Right cardiac atrium (tissue), 5 donors: ENCODE measurements around the gene WDR62. TPM values are rescaled to one million over a fixed set of nuclear protein-coding genes. Genes with fewer than 3 reads are reported as not detected.

Source experiments
- ATAC-seq, 2 donors: fragments of 200-7000 bp; cut with Tn5 transposase; one replicate each; pipeline versions ENCODE4 v1.8.0 to v1.9.1; 2020; ENCODE audit warnings: moderate library complexity in 2 of 2, mild to moderate bottlenecking in 1 of 2
- DNase-seq, 3 donors: peaks; one replicate each; pipeline ENCODE4 v3.0.0-alpha.2; 2020
- H3K27ac ChIP-seq: one replicate; pipeline ENCODE4 v1.5.1; 2013; ENCODE audit warnings: mild to moderate bottlenecking, low read length, control low read depth, moderate library complexity
- H3K27me3 ChIP-seq: one replicate; pipeline ENCODE4 v1.6.1; 2013; ENCODE audit not compliant: control insufficient read depth, insufficient read depth
- H3K4me1 ChIP-seq: one replicate; pipeline ENCODE4 v1.6.1; 2013; ENCODE audit warnings: low read length; ENCODE audit not compliant: control insufficient read depth, insufficient read depth
- H3K4me3 ChIP-seq: one replicate; pipeline ENCODE4 v1.5.1; 2013; ENCODE audit warnings: low read length, control low read depth
- H3K9me3 ChIP-seq: one replicate; pipeline ENCODE4 v1.6.1; 2013; ENCODE audit warnings: low read length; ENCODE audit not compliant: control insufficient read depth
- WGBS: extraction: QIAGEN DNeasy Blood & Tissue Kit; methylation state at CpG from one replicate; pipeline ENCODE4 v1.1.7; 2013; 5-methylcytosine and 5-hydroxymethylcytosine counted together
- intact Hi-C, 4 donors: fragments of 100-400 bp; cut with DNase I; formaldehyde crosslinking; loops; one replicate each; pipeline versions ENCODE4 v1.11.0 to v1.14.0; 2022 to 2023
- polyA plus RNA-seq: library from polyadenylated mRNA; stranded (reverse); fragments of 200-250 nt; gene quantifications from one replicate; pipeline ENCODE4 v1.2.3, GENCODE V29; 2013
- total RNA-seq, 4 donors: library from RNA; stranded (reverse); fragmentation: NEBNext Ultra II Directional; extraction: Animal tissue kit (Norgen Biotek cat#: 25700); gene quantifications; one replicate each; pipeline ENCODE4 v1.2.1, GENCODE V29; 2021
- donor health status: healthy with polysubstance abuse.
- donor health status: DM: no; HTN: yes; CAD: no.
- donor health status: DM: no; HTN: no; CAD: no.
- donor health status: DM: no; HTN: yes; CAD: no; lungs with severe emphysema.
- donor health status: DM: yes; HTN: yes; CAD: no.

WDR62 gene
- total and polyA plus RNA-seq, 5 donors: 2.8 to 16.3 (median 8.0) TPM

DNA sequence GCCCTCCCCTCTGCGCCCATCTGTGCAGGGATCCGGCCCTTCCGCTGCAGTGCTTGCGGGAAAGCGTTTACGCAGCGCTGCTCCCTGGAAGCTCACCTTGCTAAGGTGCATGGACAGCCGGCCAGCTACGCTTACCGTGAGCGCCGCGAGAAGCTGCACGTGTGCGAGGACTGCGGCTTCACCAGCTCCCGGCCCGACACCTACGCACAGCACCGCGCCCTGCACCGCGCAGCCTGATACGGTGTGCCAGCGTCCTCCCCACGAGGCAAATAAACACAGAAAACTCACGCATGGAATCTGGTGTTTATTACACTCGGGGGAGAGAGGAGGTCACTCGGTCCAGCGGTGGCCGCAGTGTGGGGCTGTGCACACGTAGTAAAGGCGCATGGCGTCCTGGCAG, 58.7 kb downstream of the WDR62 start:
- ATAC-seq: no peak
- Histone ChIP-seq H3K4me1 (no peaks in the 10 kb centered on the region), H3K27ac (no peak overlapping the region), H3K27me3 (no peaks in the 10 kb centered on the region), H3K9me3 (no peaks in the 10 kb centered on the region), H3K4me3 (no peak overlapping the region)
- 94% methylated on average over 34 of the region's 34 CpGs for WGBS
- peak in 1 of 3 donors; percentile 69 for DNase-seq
- intact Hi-C loops: loop anchor here in 2 of 4 donors (5.0 to 10.0 kb wide), 3 partner anchors 49 to 119 kb away; partner anchors contain the start of gene SDHAF1 (in 1 of the 2)

DNA sequence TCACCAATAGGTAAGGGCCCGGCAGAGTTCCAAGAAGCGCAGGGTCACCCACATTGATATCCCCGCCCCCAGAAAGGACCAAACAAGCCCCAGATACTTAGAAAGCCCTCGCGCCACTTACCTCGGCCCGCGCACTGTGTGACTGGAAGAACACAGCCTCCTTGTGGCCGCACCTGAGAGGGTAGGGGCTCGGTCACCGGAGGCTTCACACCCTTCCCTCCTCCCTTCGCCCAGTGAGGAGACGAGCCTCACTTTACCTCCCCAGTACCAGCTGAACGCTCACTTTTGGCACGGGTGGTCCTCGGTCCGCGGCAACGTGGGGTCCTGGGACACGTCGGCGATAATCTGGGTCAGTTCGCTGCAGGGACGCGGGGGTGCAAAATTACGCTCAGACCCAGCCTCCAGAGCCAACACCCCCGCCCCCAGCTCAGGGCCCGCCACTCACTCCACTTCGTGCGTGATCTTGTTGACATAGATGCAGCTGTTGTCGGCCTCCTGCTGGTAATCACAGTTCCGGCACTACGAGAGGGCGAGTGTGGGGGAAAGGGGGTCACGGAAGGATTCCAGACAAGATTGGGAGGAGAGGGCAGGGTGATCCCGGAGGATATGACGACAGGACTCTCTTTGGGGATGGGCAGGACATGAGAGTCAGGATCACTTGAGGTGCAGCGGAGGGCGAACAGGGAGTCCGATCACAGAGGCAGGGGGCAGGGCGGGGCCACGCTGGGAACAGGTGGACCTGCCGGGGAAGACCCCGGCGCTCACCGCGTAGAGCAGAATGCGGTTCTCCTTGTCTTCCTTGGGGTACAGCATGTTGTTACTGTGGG, 59.4 kb downstream of the WDR62 start:
- Histone ChIP-seq H3K27ac (peak overlapping the region; percentile 61), H3K27me3 (no peaks in the 10 kb centered on the region), H3K9me3 (no peaks in the 10 kb centered on the region), H3K4me3 (peak overlapping the region; percentile 62), H3K4me1 (no peaks in the 10 kb centered on the region)
- DNase-seq (peak in 1 of 3 donors; percentile 74), ATAC-seq (peak; percentile 0 to 9)
- WGBS: 11% methylated on average over 48 of the region's 48 CpGs
- intact Hi-C loops: loop anchor here in 2 of 4 donors (5.0 to 10.0 kb wide), 3 partner anchors 49 to 119 kb away; partner anchors contain the start of gene SDHAF1 (in 1 of the 2)

DNA sequence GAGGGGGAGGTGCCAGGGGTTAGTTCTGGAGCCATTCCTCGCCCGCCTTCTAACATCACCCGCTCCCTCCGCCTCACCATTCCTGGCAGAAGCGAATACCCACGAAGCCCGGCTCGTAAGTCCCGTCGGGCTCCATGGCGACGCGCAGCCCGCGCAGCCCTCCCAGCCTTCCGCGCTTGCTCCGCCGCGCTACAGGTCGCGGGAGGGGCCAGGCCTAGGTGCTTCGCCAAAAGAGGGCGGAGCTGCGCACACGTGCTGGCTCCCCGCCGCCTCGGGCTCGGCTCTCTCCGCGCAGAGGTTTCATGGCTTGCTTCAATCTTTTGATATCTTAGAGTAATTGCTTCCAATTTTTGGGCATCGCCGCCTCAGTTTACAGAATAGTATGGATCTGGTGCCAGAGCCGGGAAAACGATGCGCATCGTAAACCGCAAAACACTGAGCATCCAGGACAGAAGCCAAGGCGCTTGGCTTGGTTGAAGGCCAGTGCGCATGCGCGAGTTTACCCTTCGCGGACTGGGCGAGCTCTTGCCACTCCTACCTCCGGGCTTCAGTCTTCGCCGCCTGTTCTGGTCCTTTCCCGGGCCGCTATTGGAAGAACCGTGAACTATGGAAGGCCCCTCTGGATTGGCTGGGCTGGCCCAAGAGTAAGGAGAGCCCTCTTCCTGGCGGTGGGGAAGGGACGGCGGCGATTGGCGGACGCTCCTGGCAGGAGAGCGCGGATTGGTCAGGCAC, 60.2 kb downstream of the WDR62 start, which contains the start of gene POLR2I:
TSS of gene POLR2I (minus strand) at position 155 of the 732 bp plus-strand sequence. CDS start at position 136, 19 bp downstream.
- Histone ChIP-seq H3K9me3 (no peaks in the 10 kb centered on the region), H3K4me1 (no peaks in the 10 kb centered on the region), H3K4me3 (peak within 1 kb of the TSS; percentile 69), H3K27me3 (no peaks in the 10 kb centered on the region), H3K27ac (peak within 1 kb of the TSS; percentile 85)
- intact Hi-C loops: loop anchor here in 2 of 4 donors (5.0 to 10.0 kb wide), 3 partner anchors 50 to 120 kb away; partner anchors contain the start of gene SDHAF1 (in 1 of the 2)
- under 1% methylated on average over 60 of the region's 60 CpGs for WGBS
- DNase-seq (peak; percentile 99 to 100 (median 99)), ATAC-seq (peak; percentile 96 to 97)

DNA sequence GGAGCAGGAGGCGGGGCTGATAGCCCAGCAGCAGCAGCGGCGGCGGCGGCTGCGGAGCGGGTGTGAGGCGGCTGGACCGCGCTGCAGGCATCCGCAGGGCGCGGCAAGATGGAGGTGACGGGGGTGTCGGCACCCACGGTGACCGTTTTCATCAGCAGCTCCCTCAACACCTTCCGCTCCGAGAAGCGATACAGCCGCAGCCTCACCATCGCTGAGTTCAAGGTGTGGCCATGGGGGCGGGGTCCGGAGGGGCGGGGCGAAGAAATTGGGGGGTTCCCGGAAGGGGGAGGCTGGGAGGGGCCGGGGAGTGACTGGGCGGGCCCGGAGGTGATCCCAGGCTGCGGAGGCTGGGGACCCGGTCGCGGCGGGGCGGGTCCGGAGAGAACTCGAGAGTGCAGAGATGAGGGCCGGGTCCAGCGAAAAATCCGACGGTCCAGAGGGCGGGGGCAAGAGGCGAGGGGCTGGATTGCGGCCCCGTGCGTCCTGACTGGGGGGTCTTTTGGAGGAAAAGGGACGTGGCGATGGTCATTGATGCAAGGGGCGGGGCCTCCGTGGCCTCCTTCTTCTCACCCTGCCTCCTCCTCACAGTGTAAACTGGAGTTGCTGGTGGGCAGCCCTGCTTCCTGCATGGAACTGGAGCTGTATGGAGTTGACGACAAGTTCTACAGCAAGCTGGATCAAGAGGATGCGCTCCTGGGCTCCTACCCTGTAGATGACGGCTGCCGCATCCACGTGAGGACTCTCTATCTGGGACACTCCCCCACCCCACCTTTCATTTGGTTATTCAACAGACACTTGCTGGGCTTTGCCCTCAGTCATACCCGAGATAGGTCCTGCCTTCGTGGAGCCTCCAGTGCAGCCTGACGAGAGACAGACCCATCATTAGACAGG, 61.0 kb downstream of the WDR62 start, which contains the start of gene TBCB:
TSS of gene TBCB (plus strand) at position 16 of the 891 bp plus-strand sequence. CDS start at position 109, 93 bp downstream.
- peak; percentile 88 to 94 (median 94) for DNase-seq
- 2% methylated on average over 59 of the region's 59 CpGs for WGBS
- no peaks in the 10 kb centered on the region for H3K4me1 ChIP-seq

DNA sequence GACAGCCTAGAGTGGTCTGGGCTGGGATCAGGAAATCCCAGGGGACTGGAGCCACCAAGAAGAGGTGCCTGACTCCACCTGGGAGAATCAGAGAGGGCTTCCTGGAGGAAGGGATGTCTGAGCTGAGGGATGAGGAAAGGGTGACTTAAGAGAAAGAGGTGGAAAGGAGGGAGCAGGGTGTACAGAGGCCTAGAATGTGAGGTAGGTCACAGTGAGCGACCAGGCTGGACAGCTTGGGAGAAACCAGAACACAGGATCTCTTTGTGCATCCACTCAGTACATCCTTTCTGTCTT, 61.6 kb downstream of the WDR62 start:
- Histone ChIP-seq H3K4me3 (peak overlapping the region; percentile 69), H3K9me3 (no peaks in the 10 kb centered on the region), H3K4me1 (no peaks in the 10 kb centered on the region), H3K27me3 (no peaks in the 10 kb centered on the region), H3K27ac (no peak overlapping the region)
- ATAC-seq (no peak), DNase-seq (no peak)
- 100% methylated on average over 1 of the region's 1 CpG for WGBS
- intact Hi-C loops: loop anchor here in 2 of 4 donors (10.0 kb wide), 2 partner anchors 51 to 121 kb away; partner anchors contain the start of gene SDHAF1 (in 1 of the 2)

More for the DNA sequence above, 61.0 kb downstream of the WDR62 start, which contains the start of gene TBCB:
- peak within 1 kb of the TSS; percentile 69 for H3K4me3 ChIP-seq
- ATAC-seq: peak; percentile 74 to 79
- H3K9me3 ChIP-seq: no peaks in the 10 kb centered on the region
- intact Hi-C loops: loop anchor here in 2 of 4 donors (10.0 kb wide), 2 partner anchors 51 to 121 kb away; partner anchors contain the start of gene SDHAF1 (in 1 of the 2)
- peak within 1 kb of the TSS; percentile 85 for H3K27ac ChIP-seq
- no peaks in the 10 kb centered on the region for H3K27me3 ChIP-seq

DNA sequence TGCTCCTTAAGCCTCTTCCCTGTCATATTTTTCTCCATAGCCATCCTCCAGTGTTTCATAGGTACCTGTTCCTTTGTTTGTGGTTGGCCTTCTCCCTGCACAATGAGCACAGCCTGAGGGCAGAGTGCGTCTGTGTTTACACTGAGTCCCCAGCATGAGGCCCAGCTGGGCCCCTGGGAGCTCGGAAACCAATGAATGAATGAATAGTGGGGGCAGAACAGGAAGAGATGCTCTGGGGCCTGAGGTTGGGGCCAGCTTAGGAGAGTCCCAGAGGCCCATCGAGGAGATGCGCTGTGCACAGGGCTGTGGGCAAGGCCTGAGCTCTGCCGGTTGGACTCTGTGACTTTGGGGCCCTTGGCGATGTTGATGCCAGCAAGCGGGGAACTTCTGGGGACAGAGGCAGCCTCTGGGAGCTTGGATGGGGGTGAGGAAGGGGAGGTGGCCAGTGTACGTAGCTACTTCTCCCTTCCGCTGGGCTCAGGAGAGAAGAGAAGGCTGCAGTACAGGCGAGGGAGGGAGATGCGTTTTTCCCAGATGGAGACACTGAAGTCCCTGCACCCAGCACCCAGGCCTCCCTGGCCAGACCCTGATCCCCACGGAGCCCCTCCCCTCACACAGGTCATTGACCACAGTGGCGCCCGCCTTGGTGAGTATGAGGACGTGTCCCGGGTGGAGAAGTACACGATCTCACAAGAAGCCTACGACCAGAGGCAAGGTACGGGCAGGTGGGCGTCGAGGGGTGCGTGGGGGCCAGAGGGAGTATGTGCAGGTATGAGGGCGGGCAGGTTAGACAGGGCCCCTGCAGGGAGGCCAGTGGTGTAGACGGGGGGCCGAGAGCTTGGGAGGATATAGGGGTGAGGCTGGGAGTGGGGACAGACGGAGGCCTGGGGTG, 65.6 kb downstream of the WDR62 start:
- intact Hi-C loops: no loop called here

DNA sequence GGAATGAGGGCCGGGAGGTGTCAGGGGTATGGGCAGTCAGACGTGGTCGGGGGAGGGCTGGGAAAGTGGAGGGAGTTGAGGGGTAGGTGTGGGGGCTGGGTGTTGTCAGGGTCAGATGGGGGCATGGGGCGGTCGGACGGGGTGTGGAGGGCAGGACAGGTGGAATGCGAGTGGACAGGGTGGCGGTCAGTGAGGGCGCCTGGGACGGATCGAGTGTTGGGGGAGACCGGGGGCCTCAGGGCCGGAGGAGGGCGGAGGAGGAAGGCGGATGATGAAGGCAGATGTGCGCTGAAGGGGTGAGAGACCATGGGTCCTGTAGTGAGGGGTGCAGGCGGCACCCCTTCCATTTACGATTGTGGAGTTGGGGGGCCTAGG, 66.3 kb downstream of the WDR62 start:
- no peak overlapping the region for H3K27ac ChIP-seq
- no peak for ATAC-seq
- peak in 1 of 3 donors; percentile 32 for DNase-seq
- H3K27me3 ChIP-seq: no peaks in the 10 kb centered on the region
- 92% methylated on average over 18 of the region's 18 CpGs for WGBS
- no peak overlapping the region for H3K4me3 ChIP-seq
- H3K9me3 ChIP-seq: no peaks in the 10 kb centered on the region
- intact Hi-C loops: no loop called here
- no peaks in the 10 kb centered on the region for H3K4me1 ChIP-seq

More for the DNA sequence above, 65.6 kb downstream of the WDR62 start:
- no peaks in the 10 kb centered on the region for H3K4me1 ChIP-seq
- H3K27ac ChIP-seq: no peak overlapping the region
- WGBS: 92% methylated on average over 26 of the region's 26 CpGs
- DNase-seq: peak in 1 of 3 donors; percentile 38
- H3K9me3 ChIP-seq: no peaks in the 10 kb centered on the region
- no peaks in the 10 kb centered on the region for H3K27me3 ChIP-seq
- no peak overlapping the region for H3K4me3 ChIP-seq
- no peak for ATAC-seq

DNA sequence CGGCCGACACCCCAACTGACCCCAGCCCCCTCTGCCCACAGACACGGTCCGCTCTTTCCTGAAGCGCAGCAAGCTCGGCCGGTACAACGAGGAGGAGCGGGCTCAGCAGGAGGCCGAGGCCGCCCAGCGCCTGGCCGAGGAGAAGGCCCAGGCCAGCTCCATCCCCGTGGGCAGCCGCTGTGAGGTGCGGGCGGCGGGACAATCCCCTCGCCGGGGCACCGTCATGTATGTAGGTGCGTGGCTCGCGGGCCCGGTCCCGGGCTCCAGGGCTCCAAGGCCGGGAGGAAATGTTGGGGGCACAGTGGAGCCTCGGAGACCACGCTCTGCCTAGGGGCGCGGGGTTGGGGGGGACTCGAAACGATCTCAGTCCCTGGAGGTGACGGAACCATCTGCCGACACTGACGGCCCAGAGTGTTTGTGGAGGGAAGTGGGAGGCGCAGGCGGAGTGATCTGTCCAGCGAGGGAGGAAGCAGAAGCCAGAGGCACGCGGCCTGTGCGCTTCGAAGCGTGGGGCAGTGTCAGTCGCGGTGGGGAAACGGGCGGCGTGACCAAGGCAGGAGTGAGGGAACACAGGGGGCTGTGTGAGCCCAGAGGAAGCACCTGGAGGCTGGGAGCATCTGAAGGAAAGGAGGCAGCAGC, 66.9 kb downstream of the WDR62 start:
- WGBS: 85% methylated on average over 49 of the region's 49 CpGs
- Histone ChIP-seq H3K27ac (no peak overlapping the region), H3K9me3 (no peaks in the 10 kb centered on the region), H3K4me3 (no peak overlapping the region), H3K27me3 (no peaks in the 10 kb centered on the region), H3K4me1 (no peaks in the 10 kb centered on the region)
- ATAC-seq (peak in 1 of 2 donors; percentile 23), DNase-seq (peak in 1 of 3 donors; percentile 51)
- intact Hi-C loops: no loop called here

DNA sequence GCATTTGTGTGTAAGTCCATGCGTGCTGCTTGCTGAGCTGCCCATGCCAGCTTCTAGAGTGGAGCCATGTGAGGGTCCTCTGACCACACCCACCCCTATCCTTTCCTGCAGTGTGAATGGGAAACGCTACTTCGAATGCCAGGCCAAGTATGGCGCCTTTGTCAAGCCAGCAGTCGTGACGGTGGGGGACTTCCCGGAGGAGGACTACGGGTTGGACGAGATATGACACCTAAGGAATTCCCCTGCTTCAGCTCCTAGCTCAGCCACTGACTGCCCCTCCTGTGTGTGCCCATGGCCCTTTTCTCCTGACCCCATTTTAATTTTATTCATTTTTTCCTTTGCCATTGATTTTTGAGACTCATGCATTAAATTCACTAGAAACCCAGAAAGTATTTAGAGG, 70.9 kb downstream of the WDR62 start:
- no peaks in the 10 kb centered on the region for H3K9me3 ChIP-seq
- H3K27me3 ChIP-seq: no peaks in the 10 kb centered on the region
- WGBS: 82% methylated on average over 9 of the region's 9 CpGs
- DNase-seq: no peak
- no peak for ATAC-seq
- no peak overlapping the region for H3K27ac ChIP-seq
- no peaks in the 10 kb centered on the region for H3K4me1 ChIP-seq
- intact Hi-C loops: loop anchor here in 2 of 4 donors (5.0 kb wide), 1 partner anchor 47 kb away; no protein-coding TSS in a partner anchor
- no peak overlapping the region for H3K4me3 ChIP-seq
